HG03354 (cell line): ENCODE results near the gene MKX.
"Not testable (repeated sequence)": the region's sequence is repeated elsewhere in the genome, so short reads cannot be mapped to it uniquely, and the experiment has no call there.

Experiments used
- ATAC-seq: cut with Tn5 transposase; IDR thresholded peaks from one replicate; pipeline ENCODE4 v1.9.1; 2021; ENCODE audit warnings: mild to moderate bottlenecking; ENCODE audit not compliant: unreplicated experiment, poor library complexity, severe bottlenecking

The MKX gene

GRCh38 chr10:27698961-27699360 is 46.7 kb downstream of the MKX start:
- ATAC-seq = no peak

GRCh38 chr10:27696466-27696865 is 49.2 kb downstream of the MKX start:
- ATAC-seq = no peak

DNA sequence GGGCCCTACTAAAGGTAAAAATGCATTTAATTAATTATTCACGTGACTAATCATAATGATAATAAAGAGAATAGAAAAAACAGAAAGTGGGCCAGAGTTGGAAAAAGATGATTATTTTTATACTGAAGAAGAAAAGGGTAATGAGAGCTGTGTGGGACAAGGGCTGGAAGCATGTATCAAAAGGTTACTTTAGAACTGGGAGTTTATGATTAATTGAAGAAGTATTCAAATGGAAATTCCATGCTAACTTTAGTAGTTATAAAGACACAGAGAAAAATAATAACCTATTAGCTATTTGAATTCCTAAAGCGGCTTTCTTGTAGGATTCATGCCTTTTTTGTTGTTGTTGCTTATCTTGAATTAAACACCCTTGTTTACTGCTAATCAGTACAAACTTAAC is 49.9 kb downstream of the MKX start:
- no peak for ATAC-seq

DNA sequence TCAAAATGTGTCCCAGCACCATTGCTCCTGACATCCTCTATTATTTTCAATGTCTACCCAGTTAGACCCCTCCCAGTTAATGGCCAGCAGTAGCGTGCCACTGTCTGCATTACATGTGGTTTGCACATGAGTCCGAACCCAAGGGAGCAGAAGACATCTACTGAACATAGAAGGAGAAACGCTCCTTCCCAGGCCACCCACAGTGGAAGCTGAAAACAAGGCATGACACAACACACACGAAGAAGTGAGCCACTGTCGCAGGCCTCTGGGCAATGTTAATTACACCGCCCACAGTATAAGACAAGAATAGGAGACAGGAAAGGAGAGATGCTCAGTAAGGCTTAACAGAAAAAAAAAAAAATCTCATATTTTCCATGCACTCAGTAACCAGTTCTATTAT is 50.5 kb downstream of the MKX start:
- no peak for ATAC-seq

DNA sequence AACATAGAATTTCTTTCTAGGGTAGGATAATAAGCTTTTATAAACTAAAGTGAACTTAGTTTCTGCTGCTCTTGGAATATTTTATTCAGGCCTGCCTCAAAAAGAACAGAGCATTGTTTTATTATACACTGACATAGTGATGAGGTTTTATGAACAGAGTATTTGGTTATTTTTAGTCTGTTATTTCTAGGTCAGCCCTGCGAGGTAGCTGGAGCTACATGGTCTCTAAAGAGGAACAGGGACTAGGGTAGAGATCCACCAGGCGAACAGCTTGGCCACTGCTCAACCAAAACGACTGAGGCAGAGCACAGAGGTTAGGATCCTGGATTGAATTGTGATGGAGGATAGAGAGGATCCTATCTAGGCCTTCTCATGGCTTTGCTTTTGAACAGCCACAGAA is 53.0 kb downstream of the MKX start:
- ATAC-seq = no peak

DNA sequence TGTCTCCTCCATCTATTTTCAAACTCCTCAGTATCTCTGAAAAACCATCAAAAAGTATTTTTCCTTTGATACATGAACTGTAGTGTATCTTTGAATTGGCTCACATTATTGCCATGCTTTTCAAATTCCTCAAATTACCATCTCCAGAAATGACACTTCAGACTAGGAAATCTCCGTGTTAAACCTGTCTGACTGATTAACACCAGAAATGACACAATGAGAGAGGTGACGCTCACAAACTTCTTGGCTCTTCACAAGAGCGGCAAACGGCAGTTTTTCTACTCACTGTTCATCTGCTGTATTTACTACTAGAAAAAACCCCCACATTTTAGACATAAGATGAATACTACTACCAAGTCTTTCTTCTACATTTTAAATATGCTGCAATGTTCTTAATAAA is 56.6 kb downstream of the MKX start:
- ATAC-seq = no peak

DNA sequence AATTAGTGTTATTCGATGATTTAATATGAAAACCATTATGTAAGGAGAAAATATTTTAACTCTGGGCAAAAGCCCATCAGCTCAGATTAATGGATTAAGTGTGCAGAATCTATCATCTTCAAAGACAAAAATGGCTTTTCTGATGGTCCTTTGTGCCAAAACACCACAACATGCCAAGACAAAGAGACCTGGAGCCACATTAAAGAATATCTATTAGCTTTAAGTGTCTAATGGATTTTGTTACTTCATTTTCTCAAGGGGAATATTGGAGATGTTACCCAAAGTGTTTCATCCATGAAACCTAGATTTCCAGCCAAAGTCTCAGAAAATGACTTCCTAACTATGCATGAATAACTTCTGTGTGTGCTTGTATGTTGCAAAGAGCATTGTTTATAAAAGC is 57.3 kb downstream of the MKX start:
- ATAC-seq = no peak

GRCh38 chr10:27687743-27688142 is 57.9 kb downstream of the MKX start:
- ATAC-seq = no peak

DNA sequence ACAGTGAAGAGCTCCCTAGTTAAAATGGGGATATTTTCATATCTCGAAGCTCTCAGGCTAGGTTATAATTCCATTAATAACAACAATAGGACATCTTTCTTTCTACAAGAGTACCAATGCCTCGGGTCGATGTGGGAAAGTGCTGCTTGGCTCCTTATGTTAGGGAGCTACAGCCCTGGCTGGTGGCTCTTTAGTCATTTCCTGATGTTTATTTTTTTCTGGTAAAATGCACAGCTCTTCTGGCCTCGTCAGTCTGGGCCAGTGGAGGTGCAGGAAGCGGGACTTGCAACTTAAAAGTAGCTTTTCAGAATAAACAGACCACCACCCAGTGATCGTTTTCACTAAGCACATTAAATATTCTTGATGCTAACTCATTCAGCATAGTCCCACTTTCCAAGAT is 58.3 kb downstream of the MKX start:
- ATAC-seq = no peak

GRCh38 chr10:27685681-27686080 is 59.9 kb downstream of the MKX start:
- ATAC-seq = no peak

DNA sequence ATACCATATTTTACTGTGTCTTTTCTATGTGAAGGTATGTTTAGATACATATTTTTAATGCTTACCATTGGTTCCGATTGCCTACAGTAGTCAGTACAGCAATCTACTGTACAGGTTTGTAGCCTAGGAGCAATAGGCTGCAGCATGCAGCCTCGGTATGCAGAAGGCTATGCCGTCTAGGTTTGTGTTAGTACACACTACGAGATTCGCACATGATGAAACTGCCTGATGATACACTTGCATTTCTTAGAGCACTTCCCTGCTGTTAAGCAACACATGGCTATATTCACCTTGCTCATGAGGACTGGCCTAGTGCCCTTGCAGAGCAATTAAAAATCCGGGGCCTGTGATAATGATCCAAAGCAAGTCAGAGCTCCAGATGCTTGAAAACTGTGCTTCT is 62.4 kb downstream of the MKX start:
- ATAC-seq = no peak

- ATAC-seq = not testable (repeated sequence)
Observed at GRCh38 chr10:27681795-27682194, 63.8 kb downstream of the MKX start.

- no peak for ATAC-seq
Observed at GRCh38 chr10:27680691-27681605, 64.7 kb downstream of the MKX start.

DNA sequence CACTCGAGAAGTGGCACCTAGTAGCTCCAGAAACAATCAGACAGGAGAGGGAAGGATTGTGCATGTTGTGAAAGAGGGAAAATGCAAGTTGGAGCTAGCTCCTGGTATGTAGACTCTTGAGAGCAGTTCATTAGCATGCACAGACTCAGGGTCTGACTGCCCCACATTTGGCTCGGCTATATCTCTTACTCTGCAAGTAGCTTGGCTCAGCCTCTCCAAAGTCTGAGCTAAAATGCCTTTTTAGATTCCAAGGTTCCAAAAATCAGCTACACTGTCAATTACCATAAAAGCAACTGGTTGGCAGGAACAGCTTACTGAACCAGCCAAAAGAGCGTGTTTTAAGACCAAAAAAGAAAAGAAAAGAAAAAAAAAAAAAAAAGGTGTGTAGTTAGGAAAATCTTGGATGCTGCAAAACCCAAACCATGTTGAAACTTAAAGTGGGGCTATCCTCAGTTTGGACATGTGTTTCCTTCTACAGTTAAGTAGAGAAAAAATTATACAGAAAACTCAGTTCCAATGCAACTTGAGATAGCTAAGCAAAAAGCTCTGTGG is 65.5 kb downstream of the MKX start:
- ATAC-seq = no peak

DNA sequence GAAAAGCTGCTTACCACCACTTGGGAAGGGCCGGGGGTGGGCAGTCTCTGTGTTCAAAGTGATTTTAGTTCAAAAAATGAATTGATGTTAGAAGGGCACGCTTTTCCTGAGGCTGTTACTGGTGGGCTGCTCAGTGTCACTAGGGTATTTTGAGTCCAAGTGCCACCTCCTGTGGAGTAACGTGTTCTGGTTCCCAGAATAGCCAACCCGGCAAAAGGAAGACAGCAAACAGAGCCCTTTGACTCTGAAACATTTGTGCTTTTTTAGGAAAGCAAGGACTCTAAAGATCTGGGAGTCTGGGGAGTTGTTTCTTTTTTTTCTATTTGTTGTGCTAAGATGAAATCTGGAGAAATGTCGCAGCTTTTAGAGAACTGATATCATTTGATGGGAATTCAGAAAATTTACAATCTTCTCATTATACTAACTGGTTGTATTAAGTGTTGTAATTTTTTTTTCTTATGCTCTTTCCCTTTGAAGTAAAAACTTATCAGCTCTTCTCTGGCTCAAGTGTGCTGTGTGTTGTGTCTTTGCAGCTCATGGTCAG is 66.2 kb downstream of the MKX start:
- no peak for ATAC-seq

DNA sequence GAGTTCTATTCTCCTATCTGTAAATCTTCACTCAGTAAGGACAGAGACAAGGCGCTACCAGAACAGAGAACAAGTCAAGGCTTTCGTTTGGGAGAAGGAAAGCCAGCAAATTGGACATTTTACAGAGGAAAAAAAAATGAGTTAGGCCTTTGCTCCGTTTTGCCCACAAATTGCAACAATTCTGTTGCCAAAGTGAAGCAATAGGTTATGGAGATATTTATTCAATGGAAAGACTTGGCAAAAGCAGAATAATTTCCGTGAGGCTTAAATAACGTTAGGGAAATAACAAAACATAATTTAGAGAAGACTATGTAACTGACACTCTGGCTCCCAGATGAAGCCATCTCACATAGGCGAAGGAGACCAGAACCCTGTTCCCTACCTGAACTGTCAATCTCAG is 67.5 kb downstream of the MKX start:
- no peak for ATAC-seq

GRCh38 chr10:27673065-27673464 is 72.6 kb downstream of the MKX start:
- no peak for ATAC-seq

DNA sequence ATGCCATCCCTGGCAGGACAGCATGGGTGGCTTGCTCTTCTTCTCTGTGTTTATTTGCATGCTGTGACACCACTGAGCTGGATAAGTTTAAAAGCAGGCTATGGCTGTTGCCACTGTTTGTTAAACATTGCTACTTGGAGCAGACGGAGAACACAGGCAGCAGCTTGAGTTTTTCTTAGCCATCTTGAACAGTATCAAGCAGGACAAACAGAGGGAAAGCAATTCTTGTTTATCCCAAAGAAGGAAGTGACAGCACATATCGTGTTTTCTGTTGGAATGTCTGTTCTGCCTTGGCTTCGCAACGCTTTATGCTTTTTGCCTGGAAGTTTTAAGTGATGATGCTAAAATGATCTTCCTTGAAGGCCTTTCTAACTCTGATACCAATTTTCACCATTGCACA is 73.8 kb downstream of the MKX start:
- no peak for ATAC-seq

GRCh38 chr10:27664461-27664860 is 81.2 kb downstream of the MKX start:
- no peak for ATAC-seq

DNA sequence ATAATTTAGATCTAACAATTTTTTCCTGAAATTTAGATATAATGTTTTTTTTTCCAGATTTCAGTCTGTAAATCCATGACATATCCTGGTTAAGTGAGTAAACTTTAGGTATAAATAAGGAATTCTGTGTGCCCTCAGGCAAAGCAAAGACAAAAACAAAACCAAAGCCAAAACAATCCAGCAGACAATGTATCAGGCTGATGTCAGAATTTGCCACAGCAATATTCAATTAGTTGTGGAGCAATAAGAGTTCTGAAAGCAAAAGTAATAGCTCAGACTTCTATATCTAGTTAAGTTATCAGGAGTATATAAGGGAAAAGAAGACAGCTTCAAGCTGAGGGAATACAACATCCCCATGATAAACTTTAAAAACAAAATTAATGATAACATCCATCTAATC is 82.0 kb downstream of the MKX start:
- no peak for ATAC-seq
